Neural crest cell (in vitro differentiated cells): ENCODE data around the gene ZNF646. TPM values are rescaled to one million over a fixed set of nuclear protein-coding genes. Genes with fewer than 3 reads are reported as not detected.

Experiments used
- DNase-seq: peaks from one replicate; pipeline ENCODE4 v3.0.0; 2021; ENCODE audit warnings: low read depth, mixed read lengths, low spot score
- H3K27ac Mint-ChIP-seq: one replicate; pipeline ENCODE4 v1.8.0; 2021; ENCODE audit warnings: mild to moderate bottlenecking, mixed read lengths; ENCODE audit not compliant: unreplicated experiment
- H3K27me3 Mint-ChIP-seq: 2 replicates; pipeline ENCODE4 v1.8.0; 2021; ENCODE audit warnings: low read depth, mild to moderate bottlenecking, mixed read lengths
- H3K36me3 Mint-ChIP-seq: 2 replicates; pipeline ENCODE4 v1.8.0; 2021; ENCODE audit warnings: low read depth, mild to moderate bottlenecking, mixed read lengths
- H3K4me1 Mint-ChIP-seq: 2 replicates; pipeline ENCODE4 v1.8.0; 2021; ENCODE audit warnings: mixed read lengths
- H3K4me3 Mint-ChIP-seq: one replicate; pipeline ENCODE4 v1.8.0; 2021; ENCODE audit warnings: mild to moderate bottlenecking, mixed read lengths
- H3K9me3 Mint-ChIP-seq: 2 replicates; pipeline ENCODE4 v1.8.0; 2021; ENCODE audit warnings: mixed read lengths
- CTCF ChIP-seq: fragments of 200-600 bp; sonication (generic); conservative IDR thresholded peaks from 2 replicates; pipeline ENCODE4 v1.5.0; 2021; ENCODE audit warnings: antibody characterized with exemption, mild to moderate bottlenecking
- total RNA-seq: library from RNA; stranded (reverse); gene quantifications from 2 replicates; pipeline ENCODE4 v1.2.1, GENCODE V29; 2021

ZNF646 gene
- total RNA-seq, 1 donor from 2014 or later: 32.4 TPM

DNA sequence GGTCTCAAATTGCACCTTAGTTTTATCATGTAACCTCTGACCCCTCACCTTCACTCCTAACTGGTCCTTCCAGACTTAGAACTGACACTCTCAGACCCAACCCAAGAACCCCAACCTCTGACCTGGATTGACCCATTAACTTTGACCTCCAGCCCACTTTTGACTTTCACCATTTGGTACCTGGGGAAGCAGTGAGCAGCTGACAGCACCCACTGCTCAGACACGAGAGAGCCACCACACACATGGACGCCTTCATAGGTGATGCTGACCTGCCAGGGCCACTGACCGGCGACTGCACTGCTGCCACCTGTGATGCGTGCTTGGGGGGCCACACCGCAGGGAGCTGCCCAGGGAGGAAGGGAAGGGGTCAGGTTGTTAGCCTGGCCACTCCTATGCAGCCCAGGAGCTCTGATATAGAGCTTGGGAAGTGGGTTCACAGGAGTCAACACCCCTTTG, 58.9 kb downstream of the ZNF646 start:
- Mint-ChIP-seq H3K4me1 (peaks cover 21% of the 10 kb centered on the region), H3K9me3 (no peaks in the 10 kb centered on the region), H3K27me3 (peaks cover 12% of the 10 kb centered on the region), H3K4me3 (no peak overlapping the region), H3K27ac (peak overlapping the region; percentile 7), H3K36me3 (no peaks in the 10 kb centered on the region)
- no peak for DNase-seq
- no peak for TF ChIP-seq CTCF

Other genes starting within 250 kb of the ZNF646 start
- 35.9 and 38.4 TPM in 2 replicates for gene BCL7C, start 180.3 kb upstream of the ZNF646 start, total RNA-seq
- gene CTF1, start 177.8 kb upstream of the ZNF646 start, total RNA-seq: 1.6 and 2.6 TPM in 2 replicates
- 78.1 and 84.7 TPM in 2 replicates for gene FBXL19, start 150.8 kb upstream of the ZNF646 start, total RNA-seq
- 7.7 and 8.0 TPM in 2 replicates for gene ORAI3, start 125.4 kb upstream of the ZNF646 start, total RNA-seq
- gene SETD1A, start 116.7 kb upstream of the ZNF646 start, total RNA-seq: 33.4 and 35.2 TPM in 2 replicates
- gene HSD3B7, start 89.2 kb upstream of the ZNF646 start, total RNA-seq: 1.9 and 2.3 TPM in 2 replicates
- gene STX1B, start 63.8 kb upstream of the ZNF646 start, total RNA-seq: 12.1 and 14.1 TPM in 2 replicates
- 21.9 and 26.0 TPM in 2 replicates for gene STX4, start 40.9 kb upstream of the ZNF646 start, total RNA-seq
- 16.8 and 19.7 TPM in 2 replicates for gene ZNF668, start 182 bp upstream of the ZNF646 start, total RNA-seq
- gene PRSS53, start 14.5 kb downstream of the ZNF646 start, total RNA-seq: 3.7 and 4.4 TPM in 2 replicates
- 62.4 and 70.1 TPM in 2 replicates for gene VKORC1, start 20.4 kb downstream of the ZNF646 start, total RNA-seq
- gene BCKDK, start 34.0 kb downstream of the ZNF646 start, total RNA-seq: 42.4 and 43.5 TPM in 2 replicates
- 72.6 and 76.9 TPM in 2 replicates for gene KAT8, start 43.2 kb downstream of the ZNF646 start, total RNA-seq
- not detected in 2 replicates for gene PRSS8, start 61.3 kb downstream of the ZNF646 start, total RNA-seq
- gene PRSS36, start 75.6 kb downstream of the ZNF646 start, total RNA-seq: 0.68 and 1.1 TPM in 2 replicates
- gene FUS, start 105.7 kb downstream of the ZNF646 start, total RNA-seq: 970 and 984 TPM in 2 replicates
- 1.7 and 3.3 TPM in 2 replicates for gene PYCARD, start 128.3 kb downstream of the ZNF646 start, total RNA-seq
- gene TRIM72, start 139.7 kb downstream of the ZNF646 start, total RNA-seq: 0.05 TPM in 1 of 2 replicates, not detected in the other
- gene PYDC1, start 142.7 kb downstream of the ZNF646 start, total RNA-seq: not detected in 2 replicates
- not detected in 2 replicates for gene ITGAM, start 185.6 kb downstream of the ZNF646 start, total RNA-seq